A549 (cell line): ENCODE measurements around the gene EDA2R.

Experiments
- CEBPB ChIP-seq, 2 experiments: fragments of >200 bp in 1 of 2; sonication (Bioruptor Twin) in 1 of 2; formaldehyde crosslinking in 1 of 2; IDR thresholded peaks; 2 replicates each; pipeline ENCODE4 v1.6.1; 2012 to 2016
- FOSL2 ChIP-seq, 2 experiments: fragments of 450-650 bp in 1 of 2; fragments of >200 bp in 1 of 2; sonication (Bioruptor Twin) in 1 of 2; formaldehyde crosslinking; IDR thresholded peaks; 2 replicates each; pipeline versions ENCODE4 v1.5.0 to v1.6.1; 2016 to 2020; ENCODE audit warnings: mild to moderate bottlenecking in 1 of 2, moderate library complexity in 1 of 2
- NR3C1 ChIP-seq: fragments of >200 bp; sonication (Bioruptor Twin); formaldehyde crosslinking; IDR thresholded peaks from 3 replicates; pipeline ENCODE4 v1.6.1; 2017
- RCOR1 ChIP-seq: fragments of 150-350 bp; IDR thresholded peaks from 2 replicates; pipeline ENCODE4 v1.6.1; 2014; ENCODE audit warnings: antibody characterized with exemption, low read length, low read depth
- TP53 ChIP-seq: fragments of 250-450 bp; sonication (Bioruptor Pico); IDR thresholded peaks from 2 replicates; pipeline ENCODE4 v1.5.0; 2021; ENCODE audit warnings: mild to moderate bottlenecking, moderate library complexity
- ZC3H11A ChIP-seq: fragments of 450-650 bp; IDR thresholded peaks from 2 replicates; pipeline ENCODE4 v1.6.1; 2014; ENCODE audit warnings: antibody characterized with exemption, mild to moderate bottlenecking
- TF ChIP-seq, protein P1 (sequence below): fragments of >200 bp; sonication (Bioruptor Twin); formaldehyde crosslinking; IDR thresholded peaks from 3 replicates; pipeline ENCODE4 v1.5.1; 2016

DNA sequence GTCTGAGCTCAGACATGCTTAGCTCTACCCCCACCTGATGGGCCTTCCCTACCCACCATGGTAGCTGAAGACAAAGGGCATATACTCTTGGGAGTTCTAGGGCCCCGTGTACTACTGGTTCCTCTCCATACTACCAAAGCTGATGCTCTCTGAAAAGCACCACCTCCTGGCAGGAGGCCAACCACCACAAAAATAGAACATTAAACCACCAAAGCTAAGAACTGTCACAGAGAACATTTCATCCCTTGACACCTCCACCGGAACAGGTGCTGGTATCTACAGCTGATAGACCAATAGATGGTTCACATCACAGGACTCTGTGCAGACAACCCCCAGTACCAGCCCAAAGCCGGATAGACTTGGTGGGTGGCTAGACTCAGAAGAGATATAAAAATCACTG is 13.4 kb downstream of the EDA2R start:
- no peak for TF ChIP-seq ZC3H11A
- TF ChIP-seq, protein P1, sequence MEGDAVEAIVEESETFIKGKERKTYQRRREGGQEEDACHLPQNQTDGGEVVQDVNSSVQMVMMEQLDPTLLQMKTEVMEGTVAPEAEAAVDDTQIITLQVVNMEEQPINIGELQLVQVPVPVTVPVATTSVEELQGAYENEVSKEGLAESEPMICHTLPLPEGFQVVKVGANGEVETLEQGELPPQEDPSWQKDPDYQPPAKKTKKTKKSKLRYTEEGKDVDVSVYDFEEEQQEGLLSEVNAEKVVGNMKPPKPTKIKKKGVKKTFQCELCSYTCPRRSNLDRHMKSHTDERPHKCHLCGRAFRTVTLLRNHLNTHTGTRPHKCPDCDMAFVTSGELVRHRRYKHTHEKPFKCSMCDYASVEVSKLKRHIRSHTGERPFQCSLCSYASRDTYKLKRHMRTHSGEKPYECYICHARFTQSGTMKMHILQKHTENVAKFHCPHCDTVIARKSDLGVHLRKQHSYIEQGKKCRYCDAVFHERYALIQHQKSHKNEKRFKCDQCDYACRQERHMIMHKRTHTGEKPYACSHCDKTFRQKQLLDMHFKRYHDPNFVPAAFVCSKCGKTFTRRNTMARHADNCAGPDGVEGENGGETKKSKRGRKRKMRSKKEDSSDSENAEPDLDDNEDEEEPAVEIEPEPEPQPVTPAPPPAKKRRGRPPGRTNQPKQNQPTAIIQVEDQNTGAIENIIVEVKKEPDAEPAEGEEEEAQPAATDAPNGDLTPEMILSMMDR = no peak
- no peak for TF ChIP-seq NR3C1
- TF ChIP-seq TP53 (CRISPR knock-in tag) = no peak
- no peak for TF ChIP-seq RCOR1
- TF ChIP-seq CEBPB (IDR thresholded peaks at IDR 0.05) = no peak
- TF ChIP-seq FOSL2 (IDR thresholded peaks at IDR 0.05) = no peak
- TF ChIP-seq FOSL2 (CRISPR knock-in tag; IDR thresholded peaks at IDR 0.05) = no peak
